Measurements from ENCODE around the gene PLEKHG5. TPM values are rescaled to one million over a fixed set of nuclear protein-coding genes. Genes with fewer than 3 reads are reported as not detected.

PLEKHG5 gene
- total RNA-seq, 1 donor = 5.1 TPM

DNA sequence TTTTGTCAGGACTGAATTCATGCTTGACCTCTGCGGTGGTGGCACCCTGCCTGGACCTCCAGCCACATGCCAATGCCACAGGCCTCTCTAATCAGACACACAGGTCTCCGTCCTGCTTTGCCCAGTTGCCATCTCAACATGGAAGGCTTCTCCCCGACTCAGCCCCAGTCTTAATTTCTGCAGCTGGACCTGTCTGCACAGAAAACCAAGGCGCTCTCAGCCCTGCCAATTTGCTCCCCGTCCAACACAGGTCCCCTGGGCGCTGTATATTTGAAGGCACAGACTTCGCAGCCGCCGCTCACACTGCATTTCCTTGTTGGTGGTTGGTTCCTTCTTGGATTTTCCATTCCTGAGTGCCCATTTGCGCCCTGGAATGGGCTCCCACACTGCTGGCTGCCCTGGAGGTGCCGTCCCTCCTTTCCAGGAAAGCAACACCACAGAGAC, 28.0 kb upstream of the PLEKHG5 start:
- no peak overlapping the region for H3K4me3 ChIP-seq (ENCODE audit: low read depth, low read length)
- DNase-seq (ENCODE audit: low read depth) = peak; percentile 37
- TF ChIP-seq, protein P1, sequence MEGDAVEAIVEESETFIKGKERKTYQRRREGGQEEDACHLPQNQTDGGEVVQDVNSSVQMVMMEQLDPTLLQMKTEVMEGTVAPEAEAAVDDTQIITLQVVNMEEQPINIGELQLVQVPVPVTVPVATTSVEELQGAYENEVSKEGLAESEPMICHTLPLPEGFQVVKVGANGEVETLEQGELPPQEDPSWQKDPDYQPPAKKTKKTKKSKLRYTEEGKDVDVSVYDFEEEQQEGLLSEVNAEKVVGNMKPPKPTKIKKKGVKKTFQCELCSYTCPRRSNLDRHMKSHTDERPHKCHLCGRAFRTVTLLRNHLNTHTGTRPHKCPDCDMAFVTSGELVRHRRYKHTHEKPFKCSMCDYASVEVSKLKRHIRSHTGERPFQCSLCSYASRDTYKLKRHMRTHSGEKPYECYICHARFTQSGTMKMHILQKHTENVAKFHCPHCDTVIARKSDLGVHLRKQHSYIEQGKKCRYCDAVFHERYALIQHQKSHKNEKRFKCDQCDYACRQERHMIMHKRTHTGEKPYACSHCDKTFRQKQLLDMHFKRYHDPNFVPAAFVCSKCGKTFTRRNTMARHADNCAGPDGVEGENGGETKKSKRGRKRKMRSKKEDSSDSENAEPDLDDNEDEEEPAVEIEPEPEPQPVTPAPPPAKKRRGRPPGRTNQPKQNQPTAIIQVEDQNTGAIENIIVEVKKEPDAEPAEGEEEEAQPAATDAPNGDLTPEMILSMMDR (IDR thresholded peaks at IDR 0.05; ENCODE audit: insufficient read depth, low read length) = no peak

DNA sequence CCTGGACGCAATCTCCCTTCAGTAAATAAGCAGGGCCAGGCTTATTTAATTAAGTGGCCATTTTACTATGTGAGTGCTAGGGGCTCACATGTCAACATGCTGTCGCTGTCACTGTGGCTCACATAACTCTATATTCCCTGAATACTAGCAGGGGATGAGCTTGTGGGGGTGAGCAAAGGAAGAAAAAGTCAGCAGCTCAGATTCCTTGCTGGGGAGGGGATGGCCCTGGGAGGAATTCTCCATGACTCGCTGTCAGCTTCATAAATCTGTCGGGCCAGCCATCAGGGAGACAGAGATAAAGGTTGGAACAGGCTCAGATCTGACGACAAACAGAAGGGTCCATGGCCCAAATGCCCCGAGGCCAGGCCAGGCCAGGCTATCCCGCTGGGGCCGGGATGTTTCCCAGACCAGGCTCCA, 26.0 kb upstream of the PLEKHG5 start:
- TF ChIP-seq, protein P1 (IDR thresholded peaks at IDR 0.05; ENCODE audit: insufficient read depth, low read length) = no peak
- DNase-seq (ENCODE audit: low read depth) = no peak
- no peak overlapping the region for H3K4me3 ChIP-seq (ENCODE audit: low read depth, low read length)

GRCh38 chr1:6515771-6516170, 24.3 kb upstream of the PLEKHG5 start:
- no peak overlapping the region for H3K4me3 ChIP-seq (ENCODE audit: low read depth, low read length)
- no peak for DNase-seq (ENCODE audit: low read depth)
- TF ChIP-seq, protein P1 (IDR thresholded peaks at IDR 0.05; ENCODE audit: insufficient read depth, low read length) = no peak

- peak; percentile 52 for DNase-seq (ENCODE audit: low read depth)
- TF ChIP-seq, protein P1 (IDR thresholded peaks at IDR 0.05; ENCODE audit: insufficient read depth, low read length) = no peak
Observed at GRCh38 chr1:6513320-6513801, 21.9 kb upstream of the PLEKHG5 start.

DNA sequence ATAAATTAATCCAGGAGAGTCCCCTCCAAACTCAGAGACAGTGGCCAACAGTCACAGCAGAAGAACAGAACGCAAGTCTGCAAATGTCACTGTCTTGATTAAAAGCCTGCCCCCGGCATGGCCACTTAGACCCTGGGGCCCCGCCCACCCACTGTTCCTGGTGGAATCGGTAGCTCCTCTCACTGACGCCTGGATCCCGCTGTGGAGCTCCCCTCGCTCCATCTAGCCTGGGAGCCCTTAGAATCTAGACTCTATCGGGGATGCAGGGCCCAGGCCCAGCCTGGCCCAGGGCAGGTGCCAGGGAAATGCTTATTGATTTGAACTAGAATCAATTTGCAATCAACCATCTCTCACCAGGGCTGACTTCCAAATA, 21.4 kb upstream of the PLEKHG5 start:
- no peak for DNase-seq (ENCODE audit: low read depth)
- TF ChIP-seq, protein P1 (IDR thresholded peaks at IDR 0.05; ENCODE audit: insufficient read depth, low read length) = no peak
- H3K4me3 ChIP-seq (ENCODE audit: low read depth, low read length) = no peak overlapping the region

More at GRCh38 chr1:6513320-6513801, 21.9 kb upstream of the PLEKHG5 start:
- no peak overlapping the region for H3K4me3 ChIP-seq (ENCODE audit: low read depth, low read length)

GRCh38 chr1:6512245-6512907, 20.9 kb upstream of the PLEKHG5 start:
- TF ChIP-seq, protein P1 (IDR thresholded peaks at IDR 0.05; ENCODE audit: insufficient read depth, low read length) = no peak
- no peak overlapping the region for H3K4me3 ChIP-seq (ENCODE audit: low read depth, low read length)
- no peak for DNase-seq (ENCODE audit: low read depth)
